HG03575 (cell line): ENCODE results near the gene MYO7B.
"Not testable (repeated sequence)": the region's sequence is repeated elsewhere in the genome, so short reads cannot be mapped to it uniquely, and the experiment has no call there.

Experiments
- ATAC-seq: cut with Tn5 transposase; IDR thresholded peaks from one replicate; pipeline ENCODE4 v1.9.1; 2021; ENCODE audit not compliant: unreplicated experiment, insufficient number of reproducible peaks, low FRiP score; ENCODE audit errors: extremely low read depth

The MYO7B gene

GRCh38 chr2:127517465-127517864 lies 18.0 kb upstream of the MYO7B start:
- ATAC-seq: no peak

- ATAC-seq: no peak
Observed at GRCh38 chr2:127520424-127520823, 15.1 kb upstream of the MYO7B start.

- no peak for ATAC-seq
Observed at GRCh38 chr2:127523269-127523939, 12.1 kb upstream of the MYO7B start.

GRCh38 chr2:127524198-127524834 lies 11.2 kb upstream of the MYO7B start:
- not testable (repeated sequence) for ATAC-seq

- no peak for ATAC-seq
Observed at GRCh38 chr2:127525691-127526131, 9.8 kb upstream of the MYO7B start.

- ATAC-seq: peak; percentile 69
Observed at GRCh38 chr2:127526132-127527000, 9.1 kb upstream of the MYO7B start, which contains the start of gene IWS1. TSS of gene IWS1 (minus strand) at chr2:127526489. CDS start at chr2:127526208, 281 bp downstream.

- ATAC-seq: no peak
Observed at GRCh38 chr2:127527001-127527804, 8.3 kb upstream of the MYO7B start.

- ATAC-seq: no peak
Observed at GRCh38 chr2:127528487-127528886, 7.0 kb upstream of the MYO7B start.

GRCh38 chr2:127529416-127529815 lies 6.1 kb upstream of the MYO7B start:
- not testable (repeated sequence) for ATAC-seq

GRCh38 chr2:127530245-127531140 lies 5.0 kb upstream of the MYO7B start:
- no peak for ATAC-seq

GRCh38 chr2:127531221-127531648 lies 4.2 kb upstream of the MYO7B start:
- ATAC-seq: no peak

GRCh38 chr2:127532296-127532695 lies 3.2 kb upstream of the MYO7B start:
- ATAC-seq: no peak

GRCh38 chr2:127535918-127536317 lies 435 bp downstream of the MYO7B start:
- no peak for ATAC-seq

GRCh38 chr2:127536707-127537541 lies 1.4 kb downstream of the MYO7B start:
- ATAC-seq: no peak

GRCh38 chr2:127537644-127538043 lies 2.2 kb downstream of the MYO7B start:
- ATAC-seq: no peak

GRCh38 chr2:127541809-127542208 lies 6.3 kb downstream of the MYO7B start:
- ATAC-seq: no peak

GRCh38 chr2:127542231-127542630 lies 6.7 kb downstream of the MYO7B start:
- no peak for ATAC-seq
